Measurements from ENCODE around the gene TCF7L2.

TCF7L2 gene

GRCh38 chr10:113177156-113177935 is 227.3 kb downstream of the TCF7L2 start:
- TF ChIP-seq CTCF (IDR thresholded peaks at IDR 0.05; ENCODE audit: low read depth, low read length) = no peak
- Histone ChIP-seq H3K36me3 (no peaks in the 10 kb centered on the region), H3K9me3 (ENCODE audit: severe bottlenecking) (no peaks in the 10 kb centered on the region), H3K27me3 (ENCODE audit: insufficient read depth, low read depth, severe bottlenecking) (no peaks in the 10 kb centered on the region), H3K4me3 (ENCODE audit: low read depth, low read length) (no peak overlapping the region), H3K27ac (no peak overlapping the region)
- DNase-seq = no peak

GRCh38 chr10:113177936-113178335 is 227.9 kb downstream of the TCF7L2 start:
- no peak for TF ChIP-seq CTCF (IDR thresholded peaks at IDR 0.05; ENCODE audit: low read depth, low read length)
- no peak for DNase-seq
- H3K36me3 ChIP-seq = no peaks in the 10 kb centered on the region
- no peaks in the 10 kb centered on the region for H3K27me3 ChIP-seq (ENCODE audit: insufficient read depth, low read depth, severe bottlenecking)
- no peaks in the 10 kb centered on the region for H3K9me3 ChIP-seq (ENCODE audit: severe bottlenecking)
- H3K4me3 ChIP-seq (ENCODE audit: low read depth, low read length) = no peak overlapping the region
- no peak overlapping the region for H3K27ac ChIP-seq

GRCh38 chr10:113178771-113179170 is 228.7 kb downstream of the TCF7L2 start:
- H3K27ac ChIP-seq = no peak overlapping the region

GRCh38 chr10:113179265-113179664 is 229.2 kb downstream of the TCF7L2 start:
- TF ChIP-seq CTCF (IDR thresholded peaks at IDR 0.05; ENCODE audit: low read depth, low read length) = no peak
- DNase-seq = no peak
- no peaks in the 10 kb centered on the region for H3K9me3 ChIP-seq (ENCODE audit: severe bottlenecking)
- no peaks in the 10 kb centered on the region for H3K27me3 ChIP-seq (ENCODE audit: insufficient read depth, low read depth, severe bottlenecking)
- H3K36me3 ChIP-seq = no peaks in the 10 kb centered on the region
- no peak overlapping the region for H3K4me3 ChIP-seq (ENCODE audit: low read depth, low read length)
- H3K27ac ChIP-seq = no peak overlapping the region

More at GRCh38 chr10:113178771-113179170, 228.7 kb downstream of the TCF7L2 start:
- no peaks in the 10 kb centered on the region for H3K9me3 ChIP-seq (ENCODE audit: severe bottlenecking)
- H3K4me3 ChIP-seq (ENCODE audit: low read depth, low read length) = no peak overlapping the region
- DNase-seq = no peak
- no peaks in the 10 kb centered on the region for H3K27me3 ChIP-seq (ENCODE audit: insufficient read depth, low read depth, severe bottlenecking)
- H3K36me3 ChIP-seq = no peaks in the 10 kb centered on the region
- TF ChIP-seq CTCF (IDR thresholded peaks at IDR 0.05; ENCODE audit: low read depth, low read length) = no peak

GRCh38 chr10:113179966-113180365 is 229.9 kb downstream of the TCF7L2 start:
- TF ChIP-seq CTCF (IDR thresholded peaks at IDR 0.05; ENCODE audit: low read depth, low read length) = no peak
- Histone ChIP-seq H3K9me3 (ENCODE audit: severe bottlenecking) (no peaks in the 10 kb centered on the region), H3K27me3 (ENCODE audit: insufficient read depth, low read depth, severe bottlenecking) (no peaks in the 10 kb centered on the region), H3K36me3 (no peaks in the 10 kb centered on the region), H3K4me3 (ENCODE audit: low read depth, low read length) (no peak overlapping the region), H3K27ac (no peak overlapping the region)
- DNase-seq = no peak

Measured in WERI-Rb-1 (cell line).